Globus pallidus (tissue), 1 donor: ENCODE data around the gene CUL9.
A peak's percentile ranks its signal among the peaks of the same experiment; 100 is the strongest.

Experiments used
- DNase-seq: peaks from one replicate; pipeline ENCODE4 v3.0.0-alpha.2; 2015; ENCODE audit warnings: low spot score

CUL9 gene

DNA sequence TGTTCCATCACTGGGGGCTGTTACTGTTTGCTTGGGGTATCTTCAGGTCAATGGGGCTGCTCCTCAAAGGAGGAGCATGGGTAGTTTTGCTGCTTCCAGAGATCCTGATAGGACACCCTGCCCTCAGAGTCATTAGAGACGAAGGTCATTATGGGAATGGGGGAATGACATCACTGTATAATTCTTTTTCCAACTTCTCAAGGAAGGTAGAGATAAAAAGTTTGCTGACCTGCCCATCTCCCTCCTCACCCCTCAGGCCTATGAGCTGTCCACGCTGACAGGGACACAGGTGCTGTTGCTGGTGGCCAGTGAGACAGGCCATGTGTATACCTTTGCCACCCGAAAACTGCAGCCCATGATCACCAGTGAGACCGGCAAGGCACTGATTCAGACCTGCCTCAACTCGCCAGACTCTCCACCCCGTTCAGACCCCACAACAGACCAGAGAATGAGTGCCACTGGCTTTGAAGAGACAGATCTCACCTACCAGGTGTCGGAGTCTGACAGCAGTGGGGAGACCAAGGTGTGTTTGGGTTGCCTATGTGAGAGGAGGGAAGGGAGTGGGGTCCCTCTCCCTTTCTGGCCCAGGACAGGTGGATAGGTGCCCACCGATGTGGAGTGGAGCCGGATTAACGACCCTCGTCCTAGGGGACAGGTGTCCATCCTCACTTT lies 8.3 kb upstream of the CUL9 start:
- DNase-seq = no peak

DNA sequence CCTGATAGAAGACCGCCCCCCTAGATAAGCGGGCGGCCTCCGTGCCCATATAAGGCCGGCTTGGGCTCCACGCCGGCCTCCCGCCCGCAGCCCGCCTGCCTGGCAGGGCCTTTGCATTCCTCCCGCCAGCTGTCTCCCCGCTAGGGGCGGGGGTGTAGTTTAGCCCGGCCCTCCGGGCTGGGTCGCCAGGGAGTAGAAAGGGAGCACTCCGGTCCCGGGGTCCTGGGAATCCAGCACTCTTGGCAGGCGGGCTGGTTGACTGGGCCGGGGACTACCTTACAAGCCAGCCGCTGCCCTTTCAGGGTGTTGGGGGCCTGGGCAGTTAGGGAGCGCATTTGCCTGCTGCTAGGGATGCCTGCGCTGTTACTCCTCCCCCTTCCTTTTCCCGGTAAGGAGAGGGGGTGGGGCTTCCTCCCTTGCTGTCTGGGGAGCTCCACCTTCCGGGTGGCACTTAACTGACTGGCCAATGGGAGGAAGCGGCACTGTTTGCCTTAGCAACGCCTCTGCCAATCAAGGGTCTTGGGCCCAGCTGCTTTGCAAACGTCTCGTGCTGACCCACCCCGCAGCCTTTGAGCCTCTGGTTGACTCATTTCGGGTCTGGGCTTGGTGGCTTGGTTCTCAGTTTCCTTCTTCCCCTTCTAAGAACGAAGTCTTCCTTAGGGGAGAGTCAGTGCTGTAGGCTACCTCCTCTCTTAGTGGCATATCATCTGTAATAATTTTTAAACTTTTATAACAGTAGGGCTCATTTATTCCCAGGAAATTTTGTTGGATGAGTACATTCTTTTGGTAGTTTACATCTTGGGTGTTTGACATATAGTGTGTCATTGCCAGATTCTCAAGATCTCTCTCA lies 7.5 kb upstream of the CUL9 start:
- DNase-seq = peak; percentile 99

- DNase-seq = no peak
These were observed 6.1 kb upstream of the CUL9 start for GRCh38 chr6:43175676-43176422.

DNA sequence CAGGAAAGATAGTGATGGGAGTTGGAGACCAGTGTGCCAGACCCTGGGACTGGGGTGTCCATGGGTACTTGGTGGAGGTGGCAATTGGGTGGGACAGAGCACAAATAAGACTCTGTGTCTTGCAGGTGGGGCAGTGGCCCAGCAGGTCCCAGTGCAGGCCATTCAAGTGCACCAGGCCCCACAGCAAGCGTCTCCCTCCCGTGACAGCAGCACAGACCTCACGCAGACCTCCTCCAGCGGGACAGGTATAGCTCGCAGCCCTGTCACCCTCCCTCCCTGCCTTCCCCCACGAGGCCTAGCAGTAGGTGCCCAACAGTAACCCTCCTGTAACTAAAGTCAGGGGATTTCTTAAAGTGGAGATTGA lies 5.6 kb upstream of the CUL9 start:
- DNase-seq = no peak

GRCh38 chr6:43178150-43178549 lies 3.8 kb upstream of the CUL9 start:
- DNase-seq = no peak

- no peak for DNase-seq
These were observed 2.8 kb upstream of the CUL9 start for GRCh38 chr6:43178951-43179830.

GRCh38 chr6:43180058-43180457 lies 1.9 kb upstream of the CUL9 start:
- DNase-seq = no peak

GRCh38 chr6:43180985-43181384 lies 1.0 kb upstream of the CUL9 start:
- DNase-seq = no peak

DNA sequence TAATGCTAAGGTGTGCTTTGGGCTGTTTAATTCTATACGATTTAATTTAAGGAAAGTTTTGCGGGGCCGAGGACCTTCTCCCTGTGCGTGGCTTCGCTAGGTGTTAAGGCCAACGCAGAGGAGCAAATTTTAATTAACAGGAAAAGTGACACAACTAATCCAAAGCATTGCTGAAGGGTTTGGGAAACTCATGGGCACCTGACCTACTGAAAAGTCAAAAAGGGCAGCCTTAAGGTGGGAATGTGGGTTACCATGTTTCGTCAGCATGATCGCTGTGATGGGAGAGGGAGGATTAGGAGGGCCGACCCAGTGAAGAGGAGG lies 415 bp upstream of the CUL9 start:
- DNase-seq = no peak

GRCh38 chr6:43183441-43183840 lies 1.4 kb downstream of the CUL9 start:
- DNase-seq = no peak

- DNase-seq = no peak
These were observed 2.4 kb downstream of the CUL9 start for GRCh38 chr6:43184268-43184985.

- no peak for DNase-seq
These were observed 3.5 kb downstream of the CUL9 start for GRCh38 chr6:43185391-43185985.

- DNase-seq = no peak
These were observed 4.0 kb downstream of the CUL9 start for GRCh38 chr6:43186019-43186418.

DNA sequence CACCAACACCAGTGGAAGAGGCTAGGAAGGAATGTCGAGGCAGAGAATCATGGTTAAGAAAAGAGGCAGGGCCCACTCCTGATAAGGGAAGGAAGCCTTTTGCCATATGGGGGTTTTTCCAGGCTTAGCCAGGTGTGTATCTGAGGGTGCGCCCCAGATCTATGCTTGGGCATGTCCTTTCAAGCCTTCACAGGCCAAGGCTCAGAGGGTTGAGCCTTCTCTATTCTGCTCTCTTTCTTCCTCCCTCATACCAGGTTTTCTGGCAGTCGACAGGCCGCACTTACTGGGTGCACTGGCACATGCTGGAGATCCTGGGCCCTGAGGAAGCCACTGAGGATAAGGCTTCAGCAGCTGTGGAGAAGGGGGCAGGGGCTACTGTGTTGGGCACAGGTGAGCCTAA lies 4.7 kb downstream of the CUL9 start:
- DNase-seq = no peak

DNA sequence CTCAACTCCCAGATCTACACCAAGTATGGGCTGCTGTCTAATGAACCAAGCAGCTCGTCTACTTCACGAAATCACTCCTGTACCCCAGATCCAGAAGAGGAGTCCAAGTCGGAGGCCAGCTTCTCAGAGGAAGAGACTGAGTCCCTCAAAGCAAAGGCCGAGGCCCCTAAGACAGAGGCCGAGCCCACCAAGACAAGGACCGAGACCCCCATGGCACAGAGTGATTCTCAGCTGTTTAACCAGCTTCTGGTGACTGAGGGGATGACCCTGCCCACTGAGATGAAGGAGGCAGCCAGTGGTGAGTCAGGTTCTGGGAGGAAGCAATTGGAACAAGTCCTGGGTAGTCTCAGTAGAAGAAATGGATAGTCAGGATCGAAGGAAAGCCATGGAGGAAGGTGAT lies 5.8 kb downstream of the CUL9 start:
- no peak for DNase-seq

DNA sequence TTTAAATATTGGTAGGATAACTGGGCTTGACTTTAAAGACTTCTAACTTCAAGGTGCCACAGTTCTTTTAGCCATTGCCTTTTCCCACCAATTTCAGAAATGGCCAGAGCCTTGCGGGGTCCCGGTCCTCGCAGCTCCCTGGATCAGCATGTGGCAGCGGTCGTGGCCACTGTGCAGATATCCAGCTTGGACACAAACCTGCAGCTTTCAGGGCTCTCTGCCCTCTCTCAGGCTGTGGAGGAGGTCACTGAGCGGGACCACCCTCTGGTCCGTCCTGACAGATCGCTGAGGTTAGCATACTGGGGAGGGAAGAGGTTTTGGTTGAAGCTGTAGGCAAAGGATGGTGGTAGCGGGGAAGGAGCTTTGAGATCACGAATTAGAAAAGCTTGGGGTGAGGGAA lies 6.4 kb downstream of the CUL9 start:
- DNase-seq = no peak

- no peak for DNase-seq
These were observed 7.8 kb downstream of the CUL9 start for GRCh38 chr6:43189776-43190304.

DNA sequence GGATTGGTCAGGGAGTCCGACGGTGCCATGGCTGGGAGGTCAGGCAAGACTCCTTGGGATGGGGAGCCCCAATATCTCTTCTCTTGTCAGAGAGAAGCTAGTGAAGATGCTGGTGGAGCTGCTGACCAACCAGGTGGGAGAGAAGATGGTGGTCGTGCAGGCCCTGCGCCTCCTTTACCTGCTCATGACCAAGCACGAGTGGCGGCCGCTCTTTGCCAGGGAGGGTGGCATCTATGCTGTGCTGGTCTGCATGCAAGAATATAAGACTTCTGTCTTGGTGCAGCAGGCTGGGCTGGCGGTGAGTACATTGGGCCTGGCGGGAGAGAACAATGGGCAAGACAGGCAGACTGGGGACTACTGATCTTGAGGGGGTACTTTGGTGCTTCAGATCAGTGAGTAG lies 10.9 kb downstream of the CUL9 start:
- no peak for DNase-seq

DNA sequence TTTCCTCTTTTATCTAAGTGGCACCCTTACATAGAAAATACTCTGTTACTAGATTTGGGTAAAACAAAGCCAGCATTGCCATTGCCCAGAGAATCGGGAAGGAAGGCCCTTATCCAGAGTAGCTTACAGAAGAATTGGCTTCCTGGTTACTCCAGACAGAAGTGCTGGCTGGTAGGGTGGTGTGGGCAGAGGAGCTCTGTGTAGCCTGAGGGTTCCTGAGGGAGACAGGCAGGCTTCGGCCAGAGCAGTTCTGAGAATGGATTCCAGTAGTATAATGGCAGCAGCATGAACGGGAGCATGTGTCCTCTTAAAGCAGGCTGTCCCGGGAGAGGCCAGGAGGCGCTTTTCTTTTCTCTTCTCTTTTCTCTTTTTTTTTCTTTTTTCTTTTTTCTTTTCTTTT lies 11.9 kb downstream of the CUL9 start:
- DNase-seq = no peak

DNA sequence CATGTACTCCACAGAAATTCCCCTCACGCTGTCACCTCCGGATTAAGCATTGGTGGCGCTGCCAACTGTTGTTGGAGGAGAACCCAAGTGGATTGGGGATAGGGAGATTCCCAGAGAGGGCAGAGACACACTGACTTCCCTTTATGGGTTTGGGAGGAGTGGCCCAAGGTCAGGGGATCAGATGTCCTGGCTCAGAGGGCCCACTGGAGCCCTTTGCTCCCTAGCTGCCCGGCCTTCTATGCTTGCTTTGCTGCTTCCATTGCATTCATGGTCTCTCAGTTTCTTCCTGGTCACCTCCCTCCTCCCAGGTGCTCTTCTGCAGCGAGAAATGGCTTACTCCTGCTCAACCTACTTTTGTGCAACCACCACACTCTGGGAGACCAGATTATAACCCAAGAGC lies 14.3 kb downstream of the CUL9 start:
- DNase-seq = no peak

DNA sequence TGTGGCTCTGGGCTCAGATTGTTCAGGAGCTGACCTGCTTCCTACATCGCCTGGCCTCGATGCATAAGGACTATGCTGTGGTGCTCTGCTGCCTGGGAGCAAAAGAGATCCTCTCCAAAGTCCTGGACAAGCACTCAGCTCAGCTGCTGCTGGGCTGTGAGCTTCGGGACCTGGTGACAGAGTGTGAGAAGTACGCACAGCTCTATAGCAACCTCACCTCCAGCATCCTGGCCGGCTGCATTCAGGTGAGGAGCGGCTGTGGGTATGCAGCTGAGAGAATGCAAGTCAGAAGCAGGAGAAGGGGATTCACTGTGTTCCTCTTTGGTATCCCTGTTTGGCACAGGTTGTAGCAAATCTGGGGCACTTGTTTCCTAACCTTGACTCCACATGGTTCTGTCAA lies 17.9 kb downstream of the CUL9 start:
- DNase-seq = no peak
